ENCODE data around the gene C1orf146.

DNA sequence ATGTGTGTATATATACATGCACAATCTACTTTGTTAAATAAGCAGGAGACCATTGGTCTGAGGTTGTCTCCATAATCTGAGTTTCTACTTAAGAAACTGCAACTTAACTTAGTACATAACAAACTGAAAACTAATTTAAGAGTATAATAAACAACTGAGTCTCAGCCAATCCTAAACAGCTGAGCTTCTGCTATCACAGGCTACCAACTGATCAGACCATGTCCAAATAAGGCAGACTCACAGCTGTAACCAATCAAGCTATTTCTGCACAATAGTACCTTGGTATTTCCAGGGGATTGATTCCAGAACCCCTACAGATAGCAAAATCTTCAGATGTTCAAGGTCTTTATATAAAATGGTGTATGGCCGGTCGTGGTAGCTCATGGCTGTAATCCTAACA is 26.0 kb upstream of the C1orf146 start:
- TF ChIP-seq, protein P1, sequence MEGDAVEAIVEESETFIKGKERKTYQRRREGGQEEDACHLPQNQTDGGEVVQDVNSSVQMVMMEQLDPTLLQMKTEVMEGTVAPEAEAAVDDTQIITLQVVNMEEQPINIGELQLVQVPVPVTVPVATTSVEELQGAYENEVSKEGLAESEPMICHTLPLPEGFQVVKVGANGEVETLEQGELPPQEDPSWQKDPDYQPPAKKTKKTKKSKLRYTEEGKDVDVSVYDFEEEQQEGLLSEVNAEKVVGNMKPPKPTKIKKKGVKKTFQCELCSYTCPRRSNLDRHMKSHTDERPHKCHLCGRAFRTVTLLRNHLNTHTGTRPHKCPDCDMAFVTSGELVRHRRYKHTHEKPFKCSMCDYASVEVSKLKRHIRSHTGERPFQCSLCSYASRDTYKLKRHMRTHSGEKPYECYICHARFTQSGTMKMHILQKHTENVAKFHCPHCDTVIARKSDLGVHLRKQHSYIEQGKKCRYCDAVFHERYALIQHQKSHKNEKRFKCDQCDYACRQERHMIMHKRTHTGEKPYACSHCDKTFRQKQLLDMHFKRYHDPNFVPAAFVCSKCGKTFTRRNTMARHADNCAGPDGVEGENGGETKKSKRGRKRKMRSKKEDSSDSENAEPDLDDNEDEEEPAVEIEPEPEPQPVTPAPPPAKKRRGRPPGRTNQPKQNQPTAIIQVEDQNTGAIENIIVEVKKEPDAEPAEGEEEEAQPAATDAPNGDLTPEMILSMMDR (IDR thresholded peaks at IDR 0.05 in 4 of 5, conservative IDR thresholded peaks at IDR 0.05 in 1 of 5): no peak
- TF ChIP-seq POLR2A (IDR thresholded peaks at IDR 0.05): no peak
